Sigmoid colon (tissue), 7 donors: ENCODE measurements around the gene MAST4. TPM values are rescaled to one million over a fixed set of nuclear protein-coding genes. Genes with fewer than 3 reads are reported as not detected.

Experiments
- DNase-seq: peaks from one replicate; pipeline ENCODE4 v3.0.0-alpha.2; 2019
- H3K27ac ChIP-seq, 4 donors: fragments of 200-600 bp; sonication (generic); one replicate each; pipeline ENCODE4 v1.5.1; 2016 to 2019; ENCODE audit warnings: mild to moderate bottlenecking in 1 of 4
- H3K27me3 ChIP-seq, 3 donors: fragments of 200-600 bp; sonication (generic); one replicate each; pipeline ENCODE4 v1.5.1; 2019; ENCODE audit warnings: mild to moderate bottlenecking in 1 of 3
- H3K36me3 ChIP-seq, 4 donors: fragments of 200-600 bp; sonication (generic); one replicate each; pipeline ENCODE4 v1.5.1; 2016 to 2019
- H3K4me1 ChIP-seq, 4 donors: fragments of 200-600 bp; sonication (generic); one replicate each; pipeline ENCODE4 v1.5.1; 2017 to 2019
- H3K4me3 ChIP-seq, 4 donors: fragments of 200-600 bp; sonication (generic); one replicate each; pipeline ENCODE4 v1.5.1; 2017 to 2019; ENCODE audit warnings: mild to moderate bottlenecking in 2 of 4, moderate library complexity in 1 of 4
- H3K9me3 ChIP-seq, 4 donors: fragments of 200-600 bp in 3 of 4; sonication (generic) in 3 of 4; one replicate each; pipeline versions ENCODE4 v1.5.1 to v1.6.1; 2013 to 2019
- EP300 ChIP-seq, 4 donors: sonication (generic); formaldehyde crosslinking; IDR thresholded peaks; one replicate each; pipeline ENCODE4 v1.6.1; 2017; ENCODE audit warnings: antibody characterized with exemption in 4 of 4
- POLR2A ChIP-seq, 2 donors: fragments of 450-650 bp; IDR thresholded peaks; one replicate each; pipeline ENCODE4 v1.6.1; 2016; ENCODE audit warnings: antibody characterized with exemption in 2 of 2, mild to moderate bottlenecking in 2 of 2, moderate library complexity in 2 of 2
- POLR2AphosphoS5 ChIP-seq, 4 donors: sonication (generic); formaldehyde crosslinking; IDR thresholded peaks; one replicate each; pipeline ENCODE4 v1.6.1; 2017; ENCODE audit warnings: antibody characterized with exemption in 4 of 4
- WGBS, 2 donors: extraction: QIAGEN DNeasy Blood & Tissue Kit; methylation state at CpG; one replicate each; pipeline ENCODE4 v1.1.7; 2013; 5-methylcytosine and 5-hydroxymethylcytosine counted together
- intact Hi-C: fragments of 100-400 bp; cut with DNase I; formaldehyde crosslinking; loops from one replicate; pipeline ENCODE4 v1.15.1; 2023
- polyA plus RNA-seq, 3 donors: library from polyadenylated mRNA; stranded (reverse); fragments of 200-250 nt; gene quantifications; one replicate each; pipeline ENCODE4 v1.2.3, GENCODE V29; 2013
- total RNA-seq, 4 donors: library from RNA; depleted of rRNA; stranded (reverse); fragments of >200 nt; gene quantifications; one replicate each; pipeline ENCODE4 v1.1.0, GENCODE V29; 2016
- TF ChIP-seq, protein P1 (sequence below), 4 experiments: fragments of 450-650 bp in 3 of 4; fragments of 200-600 bp in 1 of 4; IDR thresholded peaks; one replicate each; pipeline ENCODE4 v1.5.1; 2016 to 2019; ENCODE audit warnings: antibody characterized with exemption in 4 of 4, mild to moderate bottlenecking in 3 of 4, moderate library complexity in 2 of 4
- donor health status: healthy with polysubstance abuse.
- donor health status: Bipolar disorder and iron deficiency.
- donor health status: healthy.

MAST4 gene
- total and polyA plus RNA-seq, 7 donors, result 1.6 to 30.7 (median 15.7) TPM

DNA sequence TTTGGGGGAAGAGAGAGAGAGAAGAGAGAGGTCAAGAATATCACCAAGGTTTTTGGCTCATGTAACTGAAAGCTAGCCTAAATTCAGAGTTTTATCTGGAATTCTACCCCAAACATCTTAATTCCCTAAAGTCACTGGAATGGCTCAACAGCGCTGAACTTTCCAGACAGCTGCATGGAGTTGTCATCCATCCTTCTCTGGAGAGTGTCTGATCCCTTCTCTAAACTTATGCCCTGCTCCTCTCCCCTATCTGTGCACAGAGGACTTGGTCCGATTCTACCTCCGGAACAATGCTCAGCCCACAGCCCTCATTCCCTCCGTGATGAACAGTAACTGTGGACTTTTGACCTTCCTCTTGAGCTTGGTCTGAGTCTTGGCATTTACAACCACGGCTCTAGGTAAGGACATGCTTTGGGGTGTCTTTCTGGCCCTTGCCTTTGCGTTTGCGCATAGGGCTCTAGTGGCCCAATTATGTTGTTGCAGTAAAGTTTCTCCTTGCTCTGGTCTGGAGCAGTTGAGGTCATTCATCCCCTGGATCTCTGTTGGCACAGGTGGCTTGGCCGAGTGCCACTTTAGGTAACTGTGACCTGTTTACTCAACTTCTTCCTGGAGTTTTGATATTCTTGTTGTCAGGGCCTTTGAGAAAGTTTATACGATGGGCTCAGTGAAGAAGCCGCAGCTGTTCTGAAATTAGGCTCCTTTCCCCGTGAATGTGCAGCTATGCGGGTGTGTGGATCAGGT lies 618.7 kb downstream of the MAST4 start:
- Histone ChIP-seq H3K9me3 (no peaks in the 10 kb centered on the region), H3K36me3 (no peaks in the 10 kb centered on the region), H3K4me3 (no peak overlapping the region), H3K27ac (no peak overlapping the region), H3K4me1 (peaks cover 0 to 11% (median 3%) of the 10 kb centered on the region in 4 donors), H3K27me3 (no peaks in the 10 kb centered on the region)
- WGBS, 2 donors, result 32 to 74% methylated on average over 12 of the region's 12 CpGs
- peak; percentile 46 for DNase-seq
- intact Hi-C loops, result no loop called here
- TF ChIP-seq POLR2A (IDR thresholded peaks at IDR 0.05), result no peak
- no peak for TF ChIP-seq POLR2AphosphoS5 (IDR thresholded peaks at IDR 0.05)
- TF ChIP-seq, protein P1, sequence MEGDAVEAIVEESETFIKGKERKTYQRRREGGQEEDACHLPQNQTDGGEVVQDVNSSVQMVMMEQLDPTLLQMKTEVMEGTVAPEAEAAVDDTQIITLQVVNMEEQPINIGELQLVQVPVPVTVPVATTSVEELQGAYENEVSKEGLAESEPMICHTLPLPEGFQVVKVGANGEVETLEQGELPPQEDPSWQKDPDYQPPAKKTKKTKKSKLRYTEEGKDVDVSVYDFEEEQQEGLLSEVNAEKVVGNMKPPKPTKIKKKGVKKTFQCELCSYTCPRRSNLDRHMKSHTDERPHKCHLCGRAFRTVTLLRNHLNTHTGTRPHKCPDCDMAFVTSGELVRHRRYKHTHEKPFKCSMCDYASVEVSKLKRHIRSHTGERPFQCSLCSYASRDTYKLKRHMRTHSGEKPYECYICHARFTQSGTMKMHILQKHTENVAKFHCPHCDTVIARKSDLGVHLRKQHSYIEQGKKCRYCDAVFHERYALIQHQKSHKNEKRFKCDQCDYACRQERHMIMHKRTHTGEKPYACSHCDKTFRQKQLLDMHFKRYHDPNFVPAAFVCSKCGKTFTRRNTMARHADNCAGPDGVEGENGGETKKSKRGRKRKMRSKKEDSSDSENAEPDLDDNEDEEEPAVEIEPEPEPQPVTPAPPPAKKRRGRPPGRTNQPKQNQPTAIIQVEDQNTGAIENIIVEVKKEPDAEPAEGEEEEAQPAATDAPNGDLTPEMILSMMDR (IDR thresholded peaks at IDR 0.05), result no peak
- TF ChIP-seq EP300 (IDR thresholded peaks at IDR 0.05), result no peak

DNA sequence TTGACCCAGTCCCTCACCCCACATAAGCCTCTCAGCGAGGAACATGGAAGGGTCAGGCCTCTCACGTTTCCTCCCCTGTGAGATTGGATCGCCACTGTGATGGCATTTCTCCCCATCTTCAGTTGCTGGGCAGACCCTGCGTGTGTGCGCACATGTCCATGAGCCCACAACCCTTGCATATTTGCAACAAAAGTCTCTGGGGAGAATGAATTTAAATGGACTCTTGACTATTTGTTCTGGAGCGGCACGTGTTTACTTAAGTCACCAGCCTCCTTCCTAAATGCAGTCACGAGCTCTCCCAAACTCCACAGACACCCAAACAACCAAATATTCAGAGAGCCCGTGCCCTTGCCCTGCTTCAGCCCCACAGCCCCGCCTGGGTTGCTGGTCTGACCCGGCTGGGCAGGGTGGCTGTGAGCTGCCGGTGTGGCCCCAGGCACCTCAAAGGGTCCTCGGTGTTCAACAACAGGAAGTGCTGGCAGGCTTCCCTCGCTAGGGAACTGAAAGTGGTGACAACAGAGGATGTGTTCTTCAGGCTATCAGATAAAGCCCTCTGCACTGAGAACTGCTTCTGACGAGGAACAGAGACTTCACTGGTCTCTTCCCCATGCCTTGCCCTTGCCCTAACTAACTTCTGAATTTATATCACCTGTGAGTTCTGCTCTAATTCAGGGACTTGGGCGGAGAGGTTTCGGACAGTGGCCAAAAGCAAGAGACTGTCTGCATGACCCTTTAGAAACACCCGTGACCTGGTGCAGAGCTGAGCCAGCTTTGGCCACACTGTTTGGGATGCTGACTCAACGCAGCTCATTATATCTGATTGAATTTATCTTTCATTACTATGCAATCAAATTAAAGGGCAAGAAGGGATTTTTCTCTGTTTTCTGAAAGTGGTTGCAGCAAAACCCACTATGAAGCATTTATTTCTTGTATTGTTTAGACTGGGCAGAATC lies 619.6 kb downstream of the MAST4 start:
- peaks cover 0 to 11% (median 3%) of the 10 kb centered on the region in 4 donors for H3K4me1 ChIP-seq
- 16 to 28% methylated on average over 19 of the region's 19 CpGs for WGBS, 2 donors
- H3K9me3 ChIP-seq, result no peaks in the 10 kb centered on the region
- intact Hi-C loops, result no loop called here
- peak in 1 of 4 donors; percentile 23 for TF ChIP-seq POLR2AphosphoS5 (IDR thresholded peaks at IDR 0.05)
- TF ChIP-seq EP300 (IDR thresholded peaks at IDR 0.05), result no peak
- H3K27me3 ChIP-seq, result no peaks in the 10 kb centered on the region
- peak overlapping the region; percentile 7 to 46 (median 22) for H3K27ac ChIP-seq
- no peaks in the 10 kb centered on the region for H3K36me3 ChIP-seq
- DNase-seq, result peak; percentile 85
- H3K4me3 ChIP-seq, result peak overlapping the region in 1 of 4 donors; percentile 6

DNA sequence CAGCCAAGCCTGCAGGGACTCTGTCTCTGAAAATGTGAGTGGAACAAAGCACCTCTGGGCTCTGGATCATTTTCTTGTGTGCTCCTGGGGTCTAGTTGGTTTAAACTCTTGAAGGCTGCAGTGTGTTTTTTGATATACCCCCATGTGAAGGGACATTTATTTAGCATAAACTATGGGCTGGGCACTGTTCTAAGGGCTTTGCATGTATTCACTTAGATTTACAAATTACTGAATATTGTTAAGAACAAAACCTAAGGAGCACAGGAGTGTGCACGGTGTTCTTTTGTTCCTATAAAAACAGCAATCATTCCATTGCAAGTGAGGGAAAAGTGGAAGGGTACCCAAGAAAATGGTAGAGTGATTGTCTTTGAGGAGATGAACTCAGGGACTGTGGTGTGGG lies 620.4 kb downstream of the MAST4 start:
- no peak overlapping the region for H3K4me3 ChIP-seq
- 93 to 98% methylated on average over 1 of the region's 1 CpG for WGBS, 2 donors
- H3K27me3 ChIP-seq, result no peaks in the 10 kb centered on the region
- H3K36me3 ChIP-seq, result no peaks in the 10 kb centered on the region
- TF ChIP-seq EP300 (IDR thresholded peaks at IDR 0.05) (no peak), POLR2A (IDR thresholded peaks at IDR 0.05) (no peak), POLR2AphosphoS5 (IDR thresholded peaks at IDR 0.05) (no peak)
- TF ChIP-seq, protein P1 (IDR thresholded peaks at IDR 0.05), result no peak
- peaks cover 0 to 11% (median 3%) of the 10 kb centered on the region in 4 donors for H3K4me1 ChIP-seq
- H3K27ac ChIP-seq, result peak overlapping the region; percentile 7 to 46 (median 22)
- intact Hi-C loops, result no loop called here
- peak; percentile 4 for DNase-seq
- H3K9me3 ChIP-seq, result no peaks in the 10 kb centered on the region
